K562 (cell line): Measurements from ENCODE around the gene GINS1. TPM values are rescaled to one million over a fixed set of nuclear protein-coding genes. Genes with fewer than 3 reads are reported as not detected.

ENCODE experiments used
- ATAC-seq: fragments of 200-7000 bp; cut with Tn5 transposase; 3 replicates; pipeline ENCODE4 v1.9.1; 2020; ENCODE audit warnings: moderate library complexity
- BruUV-seq: library from RNA; stranded (reverse); fragments of 400-500 nt; replicated peaks from 2 replicates; lab custom pipeline; 2021; lab: Mats Ljungman, UMichigan
- CTCF ChIA-PET: fragments of 300-600 bp; formaldehyde crosslinking; extraction: SDS; loops from one replicate; lab custom pipeline; 2021; ENCODE audit warnings: low intra/inter-chr PET ratio; lab: Yijun Ruan, JAX
- POLR2A ChIA-PET: fragments of 300-600, 350-650 bp; sonication (Branson Sonifier 250); formaldehyde crosslinking; extraction: SDS; loops from one replicate; lab custom pipeline; 2021; ENCODE audit warnings: antibody characterized with exemption, inconsistent platforms; lab: Yijun Ruan, JAX
- DNase-seq, 4 experiments: peaks; one replicate each; pipeline versions ENCODE4 v3.0.0 to v3.0.0-alpha.2; 2011 to 2018; ENCODE audit warnings: low spot score in 3 of 4, mixed read lengths in 3 of 4; ENCODE audit errors: extremely low read depth in 1 of 4
- FAIRE-seq: peaks from 2 replicates; lab custom pipeline; 2011; peaks lifted over from hg19 to GRCh38; lab: Jason Lieb, UNC
- H2AFZ ChIP-seq: 2 replicates; pipeline ENCODE4 v1.6.0; 2011; ENCODE audit warnings: low read depth, low read length, control low read depth, inconsistent platforms
- H3K27ac ChIP-seq: fragments of 200-600 bp; 3 replicates; pipeline ENCODE4 v1.8.0; 2011; ENCODE audit warnings: low read depth, mild to moderate bottlenecking, control low read depth, inconsistent platforms, low read length, moderate library complexity, mixed read lengths; ENCODE audit errors: extremely low read depth
- H3K27me3 ChIP-seq, 2 experiments: fragments of 300-600 bp in 1 of 2; 2 replicates in 1 of 2; 3 replicates in 1 of 2; pipeline versions ENCODE4 v1.6.0 to v1.8.0; 2011; ENCODE audit warnings: inconsistent platforms in 2 of 2, low read length in 2 of 2, mild to moderate bottlenecking in 1 of 2, mixed read lengths in 1 of 2, moderate library complexity in 1 of 2; ENCODE audit not compliant: control insufficient read depth in 2 of 2, insufficient read depth in 2 of 2
- H3K36me3 ChIP-seq: fragments of 300-600 bp; 3 replicates; pipeline ENCODE4 v1.8.0; 2011; ENCODE audit warnings: mild to moderate bottlenecking, low read length, inconsistent platforms; ENCODE audit not compliant: control insufficient read depth, insufficient read depth
- H3K4me1 ChIP-seq, 2 experiments: fragments of 200-600 bp in 1 of 2; replicated peaks in 1 of 2; 2 replicates in 1 of 2; 3 replicates in 1 of 2; pipeline versions ENCODE4 v1.5.1 to v1.8.0; 2011; ENCODE audit warnings: inconsistent platforms in 2 of 2, low read length in 2 of 2, mild to moderate bottlenecking in 1 of 2, mixed read lengths in 1 of 2, moderate library complexity in 1 of 2; ENCODE audit not compliant: control insufficient read depth in 2 of 2, insufficient read depth in 2 of 2
- H3K4me2 ChIP-seq: 2 replicates; pipeline ENCODE4 v1.6.1; 2011; ENCODE audit warnings: low read length, control low read depth, inconsistent platforms, mixed read lengths; ENCODE audit not compliant: insufficient read depth
- H3K4me3 ChIP-seq: fragments of 200-600 bp; sonication (generic), shearing (Covaris generic); 2 replicates; pipeline ENCODE4 v1.5.1; 2016; ENCODE audit warnings: control low read depth, inconsistent platforms
- H3K79me2 ChIP-seq: fragments of 200-600 bp; 3 replicates; pipeline ENCODE4 v1.8.0; 2011; ENCODE audit warnings: low read length, inconsistent platforms; ENCODE audit not compliant: control insufficient read depth, insufficient read depth
- H3K9ac ChIP-seq, 2 experiments: 2 replicates each; pipeline versions ENCODE4 v1.6.0 to v1.6.1; 2011; ENCODE audit warnings: low read depth in 2 of 2, low read length in 2 of 2, control low read depth in 1 of 2, inconsistent platforms in 1 of 2, mild to moderate bottlenecking in 1 of 2, mixed read lengths in 1 of 2; ENCODE audit not compliant: insufficient read depth in 1 of 2
- H3K9me1 ChIP-seq: one replicate; pipeline ENCODE4 v1.6.0; 2011; ENCODE audit warnings: inconsistent platforms, mild to moderate bottlenecking, low read length, moderate library complexity; ENCODE audit not compliant: control insufficient read depth, insufficient read depth
- H3K9me3 ChIP-seq: replicated peaks from 2 replicates; pipeline ENCODE4 v1.5.1; 2011; ENCODE audit warnings: low read depth, low read length, inconsistent platforms; ENCODE audit not compliant: control insufficient read depth, insufficient read depth
- H4K20me1 ChIP-seq: replicated peaks from 2 replicates; pipeline ENCODE4 v1.6.1; 2011; ENCODE audit warnings: low read length, inconsistent platforms, mixed read lengths; ENCODE audit not compliant: control insufficient read depth, insufficient read depth
- ATF4 ChIP-seq: fragments of 450-650 bp; formaldehyde crosslinking; IDR thresholded peaks from 2 replicates; pipeline ENCODE4 v1.4.0; 2022; ENCODE audit warnings: mild to moderate bottlenecking, moderate library complexity
- CBX3 ChIP-seq, 2 experiments: IDR thresholded peaks; 1 replicate in 1 of 2; 2 replicates in 1 of 2; pipeline ENCODE4 v1.6.1; 2012; ENCODE audit warnings: inconsistent platforms in 2 of 2, low read length in 2 of 2, borderline replicate concordance in 1 of 2, control low read depth in 1 of 2
- CHAMP1 ChIP-seq: fragments of 450-650 bp; IDR thresholded peaks from 2 replicates; pipeline ENCODE4 v1.6.1; 2016; ENCODE audit warnings: mild to moderate bottlenecking
- CSDE1 ChIP-seq, 2 experiments: fragments of 450-650 bp; IDR thresholded peaks; 2 replicates each; pipeline ENCODE4 v1.6.1; 2016; ENCODE audit warnings: mild to moderate bottlenecking in 1 of 2
- E2F3 ChIP-seq: fragments of 250-450 bp; sonication (Bioruptor Pico); IDR thresholded peaks from 2 replicates; pipeline ENCODE4 v1.4.0; 2020; ENCODE audit warnings: mild to moderate bottlenecking
- FOSL1 ChIP-seq: fragments of 200-800 bp; sonication (Bioruptor generic); conservative IDR thresholded peaks from 2 replicates; pipeline ENCODE4 v1.6.1; 2016; ENCODE audit warnings: missing genetic modification characterization, missing compliant biosample characterization
- JUN ChIP-seq, 2 experiments: sonication (generic) in 1 of 2; formaldehyde crosslinking in 1 of 2; IDR thresholded peaks; 2 replicates each; pipeline versions ENCODE4 v1.6.1 to v1.8.0; 2012 to 2022; ENCODE audit warnings: borderline replicate concordance in 2 of 2, mild to moderate bottlenecking in 2 of 2, improper control_type of control experiment in 1 of 2, low read depth in 1 of 2, low read length in 1 of 2, missing genetic modification reagents in 1 of 2
- JUNB ChIP-seq: fragments of 450-650 bp; formaldehyde crosslinking; conservative IDR thresholded peaks from 2 replicates; pipeline ENCODE4 v1.4.0; 2020; ENCODE audit warnings: mild to moderate bottlenecking
- MEF2A ChIP-seq: IDR thresholded peaks from 2 replicates; pipeline ENCODE4 v1.6.1; 2011; ENCODE audit warnings: low read depth, mild to moderate bottlenecking, low read length, moderate library complexity; ENCODE audit not compliant: control insufficient read depth
- MXI1 ChIP-seq: IDR thresholded peaks from 2 replicates; pipeline ENCODE4 v1.6.1; 2011; ENCODE audit warnings: low read depth, mild to moderate bottlenecking, improper control_type of control experiment, low read length
- UBTF ChIP-seq, 2 experiments: IDR thresholded peaks; 2 replicates each; pipeline ENCODE4 v1.6.1; 2012; ENCODE audit warnings: improper control_type of control experiment in 2 of 2, low read depth in 2 of 2, low read length in 2 of 2, borderline replicate concordance in 1 of 2
- ZNF384 ChIP-seq: IDR thresholded peaks from 2 replicates; pipeline ENCODE4 v1.6.1; 2012; ENCODE audit warnings: low read depth, low read length, improper control_type of control experiment
- WGBS: fragments of 100-300 bp; shearing (Covaris generic); methylation state at CpG from one replicate; pipeline ENCODE4 v1.1.6; 2016; ENCODE audit warnings: low coverage, mixed read lengths; ENCODE audit not compliant: insufficient coverage; ENCODE audit errors: missing lambda C conversion rate; 5-methylcytosine and 5-hydroxymethylcytosine counted together
- in situ Hi-C: fragments of 300-500 bp; cut with MboI; formaldehyde crosslinking; loops from 4 replicates; pipeline ENCODE4 v1.15.0; 2018; ENCODE audit warnings: inconsistent platforms, mixed read lengths
- intact Hi-C: fragments of 100-400 bp; cut with micrococcal nuclease; formaldehyde crosslinking; loops from 2 replicates; pipeline ENCODE4 v1.14.2; 2022
- polyA plus RNA-seq, 8 experiments: library from polyadenylated mRNA; depleted of rRNA in 4 of 8; stranded (reverse) in 5 of 8; unstranded in 3 of 8; fragments of >200 nt; fragmentation: Nextera tagmentation in 2 of 8; fragmentation: Illumina TruSeq in 1 of 8; extraction: Ambion mirVana in 2 of 8; extraction: Trizol in 1 of 8; gene quantifications; 2 replicates each; pipeline versions ENCODE4 v1.2.1 to v1.2.3, GENCODE V29; 2011 to 2014; ENCODE audit warnings: inconsistent platforms in 1 of 8, missing spikeins in 1 of 8
- total RNA-seq, 7 experiments: library from RNA; depleted of rRNA in 6 of 7; stranded (reverse); fragments of >200 nt in 6 of 7; fragmentation: Illumina TruSeq in 2 of 7; extraction: Trizol in 2 of 7; gene quantifications; 2 replicates each; pipeline versions ENCODE4 v1.2.1 to v1.2.3, GENCODE V29; 2011 to 2021; ENCODE audit warnings: low replicate concordance in 1 of 7

Gene GINS1
- total and polyA plus RNA-seq, 9 of the 15 experiments (the other 6 are each of a cell fraction or from before 2014, with no cell fraction given): 13.1 to 31.8 (median 24.1) TPM

GRCh38 chr20:25376886-25377285 is 30.6 kb upstream of the GINS1 start:
- intact Hi-C loops: no loop called here
- H4K20me1 ChIP-seq: no peaks in the 10 kb centered on the region
- FAIRE-seq (no peak), ATAC-seq (no peak), DNase-seq (no peak)
- no peak overlapping the region for H3K4me3 ChIP-seq
- H3K27me3 ChIP-seq: no peaks in the 10 kb centered on the region; a peak in 1 of 5 replicates
- no peak overlapping the region for H3K9ac ChIP-seq
- in situ Hi-C loops: no loop called here
- no peaks in the 10 kb centered on the region; the same call in 1 of the 3 replicates for H3K36me3 ChIP-seq
- H3K27ac ChIP-seq: no peak overlapping the region
- 33% methylated on average over 1 of the region's 2 CpGs for WGBS
- TF ChIP-seq CBX3 (IDR thresholded peaks at IDR 0.05; ENCODE audit: borderline replicate concordance in 1 of 2, low read length in 2 of 2) (no peak), FOSL1 (no peak), UBTF (IDR thresholded peaks at IDR 0.05; ENCODE audit: borderline replicate concordance in 1 of 2, low read depth in 2 of 2, low read length in 2 of 2) (no peak), ATF4 (CRISPR knock-in tag) (no peak), ZNF384 (no peak), MXI1 (no peak), JUNB (CRISPR knock-in tag) (no peak), E2F3 (no peak), JUN (IDR thresholded peaks at IDR 0.05; ENCODE audit: borderline replicate concordance, low read depth, low read length) (no peak), JUN (CRISPR knock-in tag; IDR thresholded peaks at IDR 0.05; ENCODE audit: borderline replicate concordance) (no peak), CHAMP1 (no peak), CSDE1 (IDR thresholded peaks at IDR 0.05) (no peak), MEF2A (no peak)
- POLR2A ChIA-PET: no interaction called here
- H3K9me3 ChIP-seq: no peaks in the 10 kb centered on the region
- H2AFZ ChIP-seq: no peak overlapping the region
- H3K9me1 ChIP-seq: no peaks in the 10 kb centered on the region
- CTCF ChIA-PET: no interaction called here
- H3K79me2 ChIP-seq: peaks cover 29% of the 10 kb centered on the region
- no TSS peak for BruUV-seq
- no peaks in the 10 kb centered on the region; a peak in 1 of 5 replicates for H3K4me1 ChIP-seq
- H3K4me2 ChIP-seq: no peak overlapping the region
